Stimulated activated CD4-positive, alpha-beta T cell treated with anti-CD3 and anti-CD28 coated beads, Interleukin-1b, Interleukin-23, amount 100 ng/mL, for 24 hours (primary cell): ENCODE data around the gene NQO2.

Experiments
- DNase-seq, 4 experiments: peaks; one replicate each; pipeline ENCODE4 v3.0.0-alpha.2; 2020; ENCODE audit warnings: low read depth in 4 of 4, low spot score in 1 of 4

The NQO2 gene, protein sequence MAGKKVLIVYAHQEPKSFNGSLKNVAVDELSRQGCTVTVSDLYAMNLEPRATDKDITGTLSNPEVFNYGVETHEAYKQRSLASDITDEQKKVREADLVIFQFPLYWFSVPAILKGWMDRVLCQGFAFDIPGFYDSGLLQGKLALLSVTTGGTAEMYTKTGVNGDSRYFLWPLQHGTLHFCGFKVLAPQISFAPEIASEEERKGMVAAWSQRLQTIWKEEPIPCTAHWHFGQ

DNA sequence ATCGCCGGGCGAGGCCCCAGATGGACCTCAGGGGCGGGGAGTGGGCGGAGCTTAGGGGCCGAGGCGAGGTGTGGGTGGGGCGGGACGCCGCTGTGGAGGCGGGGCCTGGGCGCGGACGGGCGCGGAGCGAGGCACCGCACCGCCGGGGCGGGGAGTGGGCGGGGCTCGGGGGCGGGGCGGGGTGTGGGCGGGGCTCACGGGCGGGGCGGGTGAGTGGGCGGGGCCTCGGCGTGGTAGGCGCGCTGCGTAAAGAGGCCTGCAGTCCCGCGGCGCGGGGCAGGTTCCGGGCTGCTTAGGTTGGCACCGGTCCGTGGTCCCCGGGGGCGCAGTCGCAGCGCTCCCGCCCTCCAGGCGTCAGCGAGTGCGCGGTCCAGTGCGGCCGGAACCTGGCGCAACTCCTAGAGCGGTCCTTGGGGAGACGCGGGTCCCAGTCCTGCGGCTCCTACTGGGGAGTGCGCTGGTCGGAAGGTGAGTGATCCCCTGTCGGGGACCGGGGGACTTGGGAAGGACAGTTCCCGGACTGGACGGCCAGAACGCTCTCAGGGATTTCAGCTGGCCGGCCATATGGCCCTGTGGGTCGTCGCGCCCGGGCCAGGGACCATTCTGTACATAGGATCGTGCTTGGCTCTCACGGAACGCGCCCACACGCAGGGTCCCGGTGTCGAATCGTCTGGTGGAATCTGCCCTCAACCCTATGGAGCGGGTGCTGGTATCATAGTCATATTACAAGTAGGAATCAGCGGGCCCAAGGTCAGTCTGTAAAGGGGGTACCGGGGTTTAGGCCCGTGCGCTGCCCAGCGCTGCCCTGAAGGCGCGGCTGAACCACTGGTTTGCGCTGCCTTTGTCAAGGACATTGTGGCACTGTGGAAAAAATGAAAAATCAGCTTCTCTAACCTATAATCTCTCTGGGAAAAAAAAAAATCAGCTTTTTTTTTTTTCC is at the start of gene NQO2:
Gene NQO2, plus strand, starts transcription at position 277 of the 940 bp plus-strand sequence. CDS start 6,659 bp downstream, outside the sequence.
- DNase-seq: peak; percentile 73 to 89 (median 86)

DNA sequence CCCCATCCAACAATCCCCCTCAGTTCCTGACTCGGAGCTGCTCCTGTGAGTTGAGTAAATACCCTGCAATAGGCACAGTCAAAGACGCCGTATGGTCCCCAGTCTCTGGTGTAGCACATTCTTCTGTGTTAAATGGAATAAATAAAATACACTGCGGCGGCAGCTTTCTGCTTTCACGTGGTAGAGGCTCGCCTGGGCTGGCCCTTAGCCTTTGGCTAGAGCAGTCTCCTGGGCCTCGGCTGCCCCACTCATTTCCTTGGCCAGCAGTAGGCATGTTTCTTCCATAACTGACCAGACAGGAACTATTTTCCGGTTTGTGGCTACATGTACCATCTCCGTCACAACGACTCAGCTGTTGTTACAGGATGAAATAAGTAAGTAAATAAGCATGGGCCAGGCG is 49.0 kb upstream of the NQO2 start:
- no peak for DNase-seq

DNA sequence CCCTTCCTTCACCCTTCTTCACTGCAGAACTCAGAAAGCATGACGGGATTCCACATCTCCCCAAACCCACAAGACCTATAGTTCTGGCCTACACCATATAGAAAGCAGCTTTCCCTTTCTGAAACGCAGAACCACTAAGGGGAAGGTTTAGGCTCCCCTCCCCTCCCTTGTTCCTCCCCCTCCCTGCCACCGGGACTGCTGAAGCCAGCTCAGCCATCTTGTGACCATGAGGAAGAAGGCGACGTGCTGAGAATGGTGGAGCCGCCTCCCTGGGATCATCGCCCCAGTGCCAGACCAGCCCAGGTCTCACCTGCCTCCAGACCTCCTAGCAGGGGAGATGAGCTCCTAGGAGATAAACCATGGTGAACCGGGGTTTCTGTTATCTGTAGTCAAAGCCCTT is 48.0 kb upstream of the NQO2 start:
- no peak for DNase-seq

DNA sequence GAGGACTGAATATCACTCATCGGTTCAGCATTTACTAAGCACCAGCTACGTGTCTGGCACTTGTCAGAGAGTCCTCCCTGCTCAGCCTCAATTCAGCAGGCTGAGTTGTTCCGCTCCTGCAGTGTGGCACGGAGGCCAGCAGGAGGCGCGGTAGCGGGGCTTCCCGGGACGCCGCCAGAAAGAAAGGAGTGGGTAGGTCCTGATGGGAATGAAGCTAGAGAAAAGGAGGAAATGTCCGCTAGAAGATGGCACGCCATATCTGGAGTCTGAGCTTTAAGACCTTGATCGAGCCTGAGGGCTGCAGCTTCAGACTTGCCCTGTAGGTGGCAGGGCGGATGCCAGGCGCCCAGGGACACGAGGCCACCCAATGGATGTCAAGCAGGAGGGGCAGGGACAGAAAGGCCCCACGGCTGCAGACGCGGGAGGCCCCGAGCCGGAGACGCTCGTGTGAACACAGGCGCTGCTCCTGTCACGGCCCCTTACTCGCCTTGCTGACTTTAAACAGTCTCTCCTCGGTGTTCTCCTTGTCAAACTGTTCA is 47.1 kb upstream of the NQO2 start:
- peak in 2 of 4 experiments; percentile 44 to 48 for DNase-seq

DNA sequence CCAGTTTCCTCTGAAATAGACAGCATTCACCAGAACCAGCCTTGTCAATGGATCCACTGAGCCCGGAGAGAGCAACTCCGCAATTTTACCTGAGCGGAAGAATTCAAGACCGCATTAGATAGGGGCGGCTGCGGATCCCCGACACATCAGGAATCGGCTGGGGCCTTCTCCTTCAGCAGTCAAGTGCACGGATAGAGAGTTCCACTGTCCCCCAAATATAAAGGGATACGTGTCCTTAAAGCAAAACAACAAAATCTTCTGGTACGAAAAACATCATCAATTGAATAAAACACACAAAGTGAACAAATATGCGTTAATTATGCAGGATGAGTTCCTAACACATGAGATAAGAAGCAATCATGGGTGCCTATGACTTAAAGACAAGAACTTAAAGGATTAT is 46.6 kb upstream of the NQO2 start:
- no peak for DNase-seq

DNA sequence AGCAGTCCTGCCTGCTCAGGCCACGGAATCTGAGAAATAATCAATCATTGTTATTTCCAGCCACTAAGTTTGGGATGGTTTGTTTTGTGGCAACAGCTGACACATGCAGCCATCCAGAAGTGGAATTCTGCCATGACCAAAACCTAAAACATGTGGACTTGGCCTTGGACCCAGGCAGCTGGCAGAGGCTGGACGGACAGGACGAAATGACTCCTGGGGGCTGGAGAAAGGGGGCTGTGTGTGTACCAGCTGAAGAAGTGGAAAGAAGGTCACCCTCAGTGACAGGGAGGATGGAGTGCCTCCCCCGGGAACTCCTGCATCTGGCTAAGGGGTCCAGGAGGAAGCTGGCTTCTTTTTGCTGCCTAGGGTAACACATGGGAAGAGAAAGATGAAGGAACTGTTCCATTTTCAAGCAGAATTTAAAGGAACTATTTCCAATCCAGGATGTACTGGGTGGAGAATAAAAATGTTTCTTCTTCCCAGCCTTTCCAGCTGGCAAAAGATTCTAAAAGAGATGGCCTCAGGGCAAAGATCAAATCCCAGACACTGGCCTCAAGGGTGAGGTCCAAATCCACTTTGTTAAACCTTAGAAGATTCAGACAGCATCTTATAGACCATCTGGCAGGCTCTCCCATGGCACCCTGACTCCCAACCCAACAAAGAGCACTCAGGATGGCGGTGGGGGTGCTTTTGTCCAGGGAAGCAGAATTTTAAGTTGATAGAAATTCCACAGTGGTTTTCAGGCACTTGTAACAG is 42.6 kb upstream of the NQO2 start:
- no peak for DNase-seq

DNA sequence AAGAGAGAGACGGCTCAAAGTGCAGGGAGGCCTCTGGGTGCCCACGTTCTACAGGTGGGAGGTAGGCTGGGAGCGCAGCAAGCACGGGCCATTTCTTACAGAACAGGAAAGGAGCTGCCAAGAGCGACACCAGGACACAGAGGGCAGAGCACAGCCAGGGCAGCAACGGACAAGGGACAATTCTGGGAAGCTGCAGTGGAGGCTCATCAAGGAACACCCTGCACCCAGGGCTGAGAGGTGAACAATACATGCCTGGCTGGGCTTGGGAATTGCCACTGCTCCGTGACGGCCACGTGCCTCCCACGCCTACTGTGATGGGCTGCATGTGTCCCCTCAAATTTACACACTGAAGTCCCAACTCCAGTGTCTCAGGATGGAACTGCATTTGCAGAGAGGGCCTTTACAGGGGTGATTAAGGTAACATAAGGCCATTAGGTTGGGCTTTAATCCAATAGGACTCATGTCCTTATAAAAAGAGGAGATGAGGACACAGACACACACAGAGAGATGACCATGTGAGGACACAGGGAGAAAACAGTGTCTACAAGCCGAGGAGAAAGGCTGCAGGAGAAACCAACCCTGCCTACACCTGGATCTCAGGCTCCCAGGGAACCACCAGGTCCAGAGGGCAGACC is 41.9 kb upstream of the NQO2 start:
- DNase-seq: no peak

DNA sequence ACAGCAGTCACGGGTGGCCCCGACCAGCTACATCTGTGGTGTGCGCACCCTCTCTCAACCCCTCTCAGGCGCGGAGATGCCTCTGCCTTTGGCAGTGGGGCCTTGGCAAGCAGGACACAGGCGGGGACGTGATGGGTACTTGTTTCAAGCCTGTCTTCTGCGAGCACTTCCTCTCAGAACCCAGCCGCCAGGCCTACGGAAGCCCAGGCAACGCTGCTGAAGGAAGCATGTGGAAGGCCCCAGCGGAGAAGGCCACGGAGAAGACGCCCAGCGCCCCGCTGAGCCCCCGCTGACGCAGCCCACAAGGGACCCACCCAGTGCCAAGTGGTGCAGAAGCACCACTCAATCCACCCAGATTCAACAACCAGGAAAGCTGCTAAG is 41.4 kb upstream of the NQO2 start:
- DNase-seq: no peak

DNA sequence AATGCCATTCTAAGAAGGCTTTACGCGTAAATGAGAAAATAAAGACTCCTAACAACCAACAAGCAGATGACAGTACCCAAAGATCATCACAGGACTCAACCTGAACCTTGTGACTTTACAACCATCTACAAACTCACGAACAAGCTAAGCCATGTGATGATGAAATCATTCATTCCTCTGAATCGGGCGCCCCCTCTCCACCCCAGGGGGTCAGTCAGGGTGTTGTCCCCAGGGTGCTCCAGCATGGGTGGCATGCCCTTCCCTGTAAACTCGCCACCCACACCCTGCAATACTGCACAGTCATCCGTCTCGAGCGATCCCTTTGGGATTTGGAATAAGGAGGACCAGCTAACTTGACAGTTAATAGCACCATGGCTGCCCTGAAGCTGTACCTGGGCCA is 40.9 kb upstream of the NQO2 start:
- no peak for DNase-seq

DNA sequence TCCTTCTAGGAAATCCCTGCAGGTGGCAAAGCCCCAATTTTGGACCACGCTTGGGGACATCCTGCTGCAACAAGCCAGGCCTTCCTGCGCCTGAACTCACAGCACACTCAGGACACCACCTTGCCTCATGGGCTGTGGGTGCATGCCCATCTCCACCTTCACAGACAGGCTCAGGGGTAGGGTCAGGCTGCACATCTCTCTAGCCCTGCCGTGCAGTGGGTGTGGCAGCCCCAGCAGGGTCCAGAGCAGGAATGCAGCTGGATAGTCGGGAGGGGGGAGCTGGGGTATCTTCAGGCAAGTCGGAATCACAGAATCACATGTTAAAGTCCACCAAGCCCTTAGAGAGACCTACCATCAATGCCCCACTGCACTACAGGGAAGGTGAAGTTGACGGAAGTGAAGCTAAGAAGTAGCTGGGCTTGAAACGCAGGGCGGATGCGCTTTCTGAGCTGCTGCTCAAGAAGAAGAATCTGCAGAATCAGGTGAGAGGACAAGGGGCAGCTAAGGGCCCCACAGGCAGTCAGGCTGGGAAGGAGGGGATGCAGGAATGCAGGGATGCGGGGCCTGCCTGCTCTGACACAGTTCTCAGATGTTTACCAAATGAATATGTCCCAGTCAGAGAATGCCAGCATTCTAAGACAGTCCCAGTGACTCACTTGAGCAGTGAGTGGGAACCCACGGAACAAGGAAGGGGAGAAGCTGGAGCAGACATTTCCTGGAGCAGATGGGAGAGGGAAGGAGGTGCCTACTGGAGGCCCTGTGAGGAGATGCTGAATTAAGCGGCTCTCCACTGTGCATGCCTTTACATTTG is 39.6 kb upstream of the NQO2 start:
- DNase-seq: no peak

DNA sequence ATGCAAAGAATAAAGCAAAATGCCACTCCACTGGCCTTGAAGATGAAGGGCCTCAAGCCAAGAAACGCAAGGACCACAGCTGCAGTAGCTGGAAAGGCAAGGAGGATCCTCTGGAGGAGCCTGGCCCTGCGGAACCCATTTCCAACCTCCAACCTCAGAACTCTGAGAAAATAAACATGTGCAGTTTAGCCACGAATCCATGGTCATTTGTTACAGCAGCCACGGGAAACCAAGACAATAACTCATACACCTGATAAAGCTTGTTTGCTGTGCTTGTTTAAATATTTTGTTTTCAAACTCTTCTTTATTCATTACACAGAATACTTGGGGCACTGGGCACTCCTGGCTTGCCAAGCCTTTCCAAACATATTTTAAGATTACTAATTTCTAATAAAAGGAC is 38.8 kb upstream of the NQO2 start:
- DNase-seq: no peak

DNA sequence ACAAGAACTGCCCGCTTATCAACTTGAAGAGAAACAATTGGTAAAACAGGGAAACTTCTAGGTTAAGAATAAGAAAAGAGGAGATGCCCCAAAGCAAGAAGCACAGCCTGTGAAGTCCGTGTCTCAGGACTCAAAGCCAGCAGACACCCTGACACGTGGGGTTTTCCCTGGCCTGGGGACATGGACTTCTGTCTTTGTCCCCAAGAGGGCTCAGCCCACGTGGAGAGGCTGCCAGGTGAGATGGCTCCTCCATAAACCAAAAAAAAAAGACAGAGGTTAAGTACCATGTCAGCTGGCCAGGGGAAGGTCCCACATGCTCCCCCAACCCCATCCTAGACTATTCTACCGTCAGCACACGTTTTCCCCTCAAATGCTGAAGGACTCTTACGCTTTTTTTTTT is 38.2 kb upstream of the NQO2 start:
- DNase-seq: no peak

DNA sequence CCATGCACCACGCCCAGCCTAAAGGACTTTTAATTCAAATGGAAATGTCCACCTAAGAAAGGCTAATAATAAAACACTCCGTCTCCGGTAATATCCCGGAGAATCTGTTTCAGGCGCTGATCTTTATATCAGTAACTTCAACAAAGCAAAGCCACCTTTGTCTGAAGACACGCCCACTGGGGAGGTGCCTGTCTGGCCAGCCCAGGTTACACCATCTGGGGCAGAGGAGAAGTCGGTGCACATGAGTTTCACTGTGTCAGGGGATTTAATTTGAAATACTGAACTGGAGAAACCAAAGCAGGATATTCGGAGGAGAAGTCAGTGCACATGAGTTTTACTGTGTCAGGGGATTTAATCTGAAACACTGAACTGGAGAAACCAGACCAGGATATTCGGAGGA is 37.7 kb upstream of the NQO2 start:
- DNase-seq: no peak

DNA sequence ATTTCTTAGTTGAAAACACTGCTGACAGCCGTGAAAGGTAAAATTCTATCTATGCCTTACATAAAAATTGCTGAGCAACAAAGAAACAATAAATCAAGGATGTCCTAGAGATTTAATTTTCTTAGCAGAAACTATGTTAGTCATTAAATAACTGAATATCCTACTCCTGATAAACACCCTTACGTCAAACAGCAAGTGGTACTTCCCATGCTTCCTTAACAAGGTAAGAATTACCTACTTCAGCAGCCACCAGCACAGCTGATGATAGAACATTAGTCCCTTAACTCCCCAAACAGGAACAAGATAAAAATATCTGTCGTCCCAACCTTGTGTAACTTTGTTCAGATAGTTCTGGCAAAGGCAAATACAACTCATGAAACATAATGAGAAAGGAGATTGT is 37.1 kb upstream of the NQO2 start:
- DNase-seq: no peak

DNA sequence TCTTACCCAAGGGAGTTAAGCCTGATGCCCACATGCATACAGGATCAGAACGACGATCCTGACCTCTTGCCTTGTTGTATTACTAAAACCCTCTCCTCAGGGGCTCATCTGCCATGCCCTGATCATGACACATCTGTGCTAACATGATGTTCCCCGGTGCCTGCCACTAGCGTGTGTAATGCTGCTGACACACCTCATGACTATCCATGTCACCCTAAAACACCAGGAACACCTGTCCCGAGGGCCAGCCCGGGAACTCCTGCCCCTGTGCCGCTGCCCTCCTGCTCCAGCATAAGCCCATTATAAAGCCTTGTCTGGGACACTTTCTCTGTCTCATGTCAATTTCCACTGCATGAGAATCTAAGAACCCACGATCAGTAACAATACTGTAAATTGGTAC is 35.9 kb upstream of the NQO2 start:
- DNase-seq: no peak

DNA sequence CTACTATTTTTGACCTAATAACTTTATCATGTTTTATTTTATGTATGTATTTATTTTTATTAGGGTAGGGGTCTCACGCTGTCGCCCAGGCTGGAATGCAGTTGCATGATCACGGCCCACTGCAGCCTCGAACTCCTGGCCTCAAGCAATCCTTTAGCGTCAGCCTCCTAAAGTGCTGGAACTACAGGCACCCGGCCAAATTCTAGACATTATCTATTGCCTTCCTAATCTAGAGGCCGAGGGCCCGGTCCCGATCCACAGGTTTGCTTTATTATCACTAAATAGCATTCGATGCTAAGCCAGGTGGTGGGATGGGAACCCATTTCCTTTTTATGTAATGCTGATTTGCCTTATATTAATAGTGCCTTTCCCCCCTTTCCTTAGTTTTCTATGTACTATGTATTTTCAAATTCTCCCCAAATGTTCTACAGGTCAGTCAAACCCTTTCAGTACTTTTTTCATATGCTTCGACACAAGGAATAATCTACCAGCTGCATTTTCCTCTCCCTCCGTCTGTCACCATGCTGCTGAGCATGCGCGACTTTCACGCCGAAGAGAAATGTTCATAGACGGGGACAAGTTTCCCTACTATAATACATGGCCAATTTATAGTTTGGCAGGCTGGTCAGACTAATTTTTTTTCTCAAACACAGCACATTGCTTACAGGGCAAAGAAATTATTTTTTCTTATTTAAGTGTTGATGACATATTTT is 34.7 kb upstream of the NQO2 start:
- no peak for DNase-seq

DNA sequence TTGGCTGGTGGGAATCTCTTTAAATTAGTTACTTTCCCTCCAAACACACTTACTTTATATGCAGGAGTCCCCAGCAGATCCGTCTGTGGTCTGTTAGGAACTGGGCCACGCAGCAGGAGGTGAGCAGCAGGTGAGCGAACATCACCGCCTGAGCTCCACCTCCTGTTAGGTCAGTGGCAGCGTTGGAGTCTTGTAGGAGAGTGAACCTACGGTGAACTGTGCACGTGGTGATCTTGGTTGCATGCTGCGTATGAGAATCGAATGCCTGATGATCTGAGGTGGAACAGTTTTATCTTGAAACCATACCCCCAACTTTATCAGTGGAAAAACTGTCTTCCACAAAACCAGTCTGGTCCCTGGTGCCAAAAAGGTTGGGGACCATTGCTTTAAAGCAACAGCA is 33.3 kb upstream of the NQO2 start:
- DNase-seq: no peak

DNA sequence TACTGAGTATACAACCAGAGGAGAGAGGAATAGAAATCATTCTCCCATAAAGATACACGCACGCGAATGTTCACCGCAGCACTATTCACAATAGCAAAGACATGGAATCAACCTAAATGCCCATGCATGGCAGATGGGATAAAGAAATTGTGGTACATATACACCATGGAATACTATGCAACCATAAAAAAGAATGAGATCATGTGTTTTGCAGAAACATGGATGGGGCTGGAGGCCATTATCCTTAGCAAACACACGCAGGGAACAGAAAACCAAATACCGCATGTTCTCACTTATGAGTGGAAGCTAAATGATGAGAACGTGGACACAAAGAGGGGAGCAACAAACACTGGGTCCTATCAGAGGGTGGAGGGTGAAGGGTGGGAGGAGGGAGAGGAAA is 31.8 kb upstream of the NQO2 start:
- DNase-seq: no peak

DNA sequence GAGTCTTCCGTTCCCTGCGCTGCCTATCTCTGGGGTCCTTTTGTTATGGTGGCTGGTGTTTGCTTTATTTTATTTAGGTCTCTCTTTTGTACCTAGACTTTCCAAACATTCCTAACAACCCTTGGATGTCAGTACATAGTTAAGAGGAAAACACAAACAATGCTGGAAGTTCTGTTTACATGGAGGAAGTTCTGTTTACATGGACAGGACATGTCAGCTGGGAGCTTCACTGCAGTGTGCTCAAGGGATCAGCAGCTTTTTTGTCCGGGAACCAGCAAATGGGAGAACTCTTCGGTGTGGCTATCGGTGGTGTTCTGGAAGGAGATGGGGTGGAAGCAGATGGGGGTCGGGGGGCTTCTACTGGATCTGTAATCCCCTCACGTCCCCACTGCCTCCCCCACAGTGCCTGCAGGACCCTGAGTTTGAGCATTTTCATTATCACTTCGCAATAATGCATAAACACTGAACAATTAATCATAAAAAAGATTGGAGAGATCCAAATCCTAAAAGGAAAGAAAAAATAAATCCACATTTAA is 31.0 kb upstream of the NQO2 start:
- no peak for DNase-seq
